ENCODE measurements around the gene SYCE1. TPM values are rescaled to one million over a fixed set of nuclear protein-coding genes. Genes with fewer than 3 reads are reported as not detected.

SYCE1 gene
- total RNA-seq = not detected

GRCh38 chr10:133565441-133566294, at the start of gene SYCE1:
Gene SYCE1, minus strand, starts transcription at chr10:133565583. Its CDS starts 54 bp downstream, at chr10:133565529.

GRCh38 chr10:133526957-133527588, 38.3 kb downstream of the SYCE1 start, which contains the start of gene CYP2E1:
Gene CYP2E1, plus strand, starts transcription at chr10:133527363. Its CDS starts 33 bp downstream, at chr10:133527396.

Other genes starting within 250 kb of the SYCE1 start
- 3.0 TPM for gene CALY, start 228.7 kb downstream of the SYCE1 start, total RNA-seq
- 2.0 TPM for gene PRAP1, start 218.2 kb downstream of the SYCE1 start, total RNA-seq
- gene FUOM, start 207.6 kb downstream of the SYCE1 start, total RNA-seq = 7.3 TPM
- gene ECHS1, start 192.2 kb downstream of the SYCE1 start, total RNA-seq = 48.3 TPM
- 10.3 TPM for gene PAOX, start 186.3 kb downstream of the SYCE1 start, total RNA-seq
- gene MTG1, start 171.4 kb downstream of the SYCE1 start, total RNA-seq = 42.4 TPM
- gene SPRN, start 141.0 kb downstream of the SYCE1 start, total RNA-seq = 3.8 TPM
- 2.9 TPM for gene SCART1, start 111.6 kb downstream of the SYCE1 start, total RNA-seq
- 3.4 TPM for gene CYP2E1, start 38.2 kb downstream of the SYCE1 start, total RNA-seq
- not detected for gene FRG2B, start 61.2 kb upstream of the SYCE1 start, total RNA-seq